Measurements from ENCODE around the gene MNT.

MNT gene

DNA sequence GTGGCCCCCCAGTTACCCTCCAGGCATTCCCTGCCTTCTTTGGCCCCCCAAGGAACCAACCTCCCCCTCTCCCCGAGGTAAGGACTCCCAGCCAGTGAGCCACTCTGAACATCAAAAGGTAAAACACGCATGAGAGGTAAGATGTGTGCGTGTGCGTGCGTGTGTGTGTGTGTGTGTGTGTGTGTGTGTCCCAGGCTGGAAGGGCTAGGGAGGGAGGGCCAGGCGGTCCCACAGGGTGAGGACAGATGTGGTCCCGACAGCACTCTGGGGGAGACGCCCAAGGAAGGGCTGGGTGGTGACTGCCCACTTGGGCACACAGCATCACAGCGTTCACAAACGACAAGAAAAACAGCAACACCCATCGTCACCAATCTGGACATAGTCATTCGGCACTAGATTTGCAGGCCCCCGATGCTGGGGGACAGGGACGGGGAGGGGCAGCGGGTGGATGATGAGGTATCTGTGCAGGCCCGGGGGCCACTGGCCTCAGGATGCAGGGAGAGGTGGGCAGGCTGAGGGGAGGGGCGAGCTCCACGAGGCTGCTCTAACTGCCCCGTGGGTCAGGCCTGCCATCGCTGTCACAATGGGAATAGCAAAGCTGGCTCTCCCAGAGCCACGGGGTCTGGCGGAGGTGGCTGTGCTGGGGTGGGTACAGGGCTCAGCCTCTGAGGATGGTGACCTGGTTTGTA lies 16.3 kb downstream of the MNT start:
- Mint-ChIP-seq H3K9me3 (no peaks in the 10 kb centered on the region), H3K4me3 (no peak overlapping the region), H3K4me1 (peaks cover 5% of the 10 kb centered on the region), H3K27ac (no peak overlapping the region), H3K27me3 (no peaks in the 10 kb centered on the region), H3K36me3 (ENCODE audit: low read depth) (peaks cover 2% of the 10 kb centered on the region)
- DNase-seq (no peak), ATAC-seq (no peak)

DNA sequence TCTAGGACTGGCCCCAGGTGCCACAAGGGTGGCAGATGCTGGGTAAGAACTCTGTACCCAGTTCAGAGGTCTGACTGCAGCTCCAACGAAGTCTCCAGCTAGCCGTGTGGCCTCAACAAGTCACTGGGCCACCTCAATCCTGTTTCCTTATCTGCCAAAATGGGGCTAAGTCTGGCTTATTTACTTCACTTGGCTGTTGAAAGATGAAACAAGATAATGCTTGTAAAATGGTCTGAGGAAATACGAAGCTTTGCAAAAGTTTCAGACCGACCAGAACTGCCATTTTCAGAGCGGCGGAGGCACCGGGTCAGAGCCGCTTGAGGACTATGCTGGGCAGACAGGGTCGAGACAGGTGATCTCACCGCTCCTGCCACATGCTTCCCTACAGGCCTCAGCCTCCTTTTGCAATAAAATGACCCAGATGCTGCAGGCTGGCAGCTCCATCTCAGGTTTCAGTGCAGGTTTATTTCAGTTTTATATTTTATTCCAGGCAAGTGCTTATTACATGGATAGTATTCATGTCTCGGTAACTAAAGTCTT lies 17.2 kb downstream of the MNT start:
- Mint-ChIP-seq H3K36me3 (ENCODE audit: low read depth) (no peaks in the 10 kb centered on the region), H3K4me1 (peaks cover 3% of the 10 kb centered on the region), H3K9me3 (no peaks in the 10 kb centered on the region), H3K4me3 (no peak overlapping the region), H3K27me3 (no peaks in the 10 kb centered on the region), H3K27ac (no peak overlapping the region)
- ATAC-seq (no peak), DNase-seq (no peak)

DNA sequence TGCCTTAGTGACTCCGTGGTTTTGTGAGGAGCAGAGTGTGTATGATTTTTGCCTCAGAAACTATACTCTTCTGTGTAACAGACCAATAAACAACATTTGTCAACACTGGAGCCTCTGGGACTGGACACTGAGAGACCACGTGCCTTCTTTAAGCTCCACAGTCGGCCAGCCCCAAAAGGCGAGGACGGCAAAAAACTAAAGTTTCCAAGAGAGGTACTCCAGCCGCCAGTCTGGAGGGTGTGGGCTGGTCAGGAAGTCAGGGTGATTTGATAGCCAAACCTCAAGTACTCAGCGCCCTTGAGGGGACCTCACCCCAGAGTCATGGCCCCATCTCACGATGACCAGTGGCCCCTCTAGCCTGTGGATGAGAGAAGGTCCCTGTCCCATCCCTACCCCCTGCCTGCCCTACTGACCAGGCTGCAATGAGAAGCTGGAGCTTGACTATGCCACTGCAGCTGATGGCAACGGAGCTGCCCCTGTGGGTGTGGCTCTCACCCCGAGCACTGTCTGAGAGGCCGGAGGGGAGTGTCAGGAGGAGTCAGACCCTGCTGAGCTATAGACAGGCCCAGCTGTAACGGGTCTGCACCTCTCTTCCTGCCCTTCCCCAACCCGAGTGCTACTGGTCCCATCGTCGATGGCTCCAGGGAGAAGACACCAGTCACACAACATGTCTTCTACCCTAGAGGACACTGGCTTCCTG lies 19.8 kb downstream of the MNT start:
- ATAC-seq (no peak), DNase-seq (no peak)
- no peaks in the 10 kb centered on the region for H3K9me3 Mint-ChIP-seq
- no peaks in the 10 kb centered on the region for H3K4me1 Mint-ChIP-seq
- H3K27ac Mint-ChIP-seq: no peak overlapping the region
- no peaks in the 10 kb centered on the region for H3K36me3 Mint-ChIP-seq (ENCODE audit: low read depth)
- no peaks in the 10 kb centered on the region for H3K27me3 Mint-ChIP-seq
- no peak overlapping the region for H3K4me3 Mint-ChIP-seq

DNA sequence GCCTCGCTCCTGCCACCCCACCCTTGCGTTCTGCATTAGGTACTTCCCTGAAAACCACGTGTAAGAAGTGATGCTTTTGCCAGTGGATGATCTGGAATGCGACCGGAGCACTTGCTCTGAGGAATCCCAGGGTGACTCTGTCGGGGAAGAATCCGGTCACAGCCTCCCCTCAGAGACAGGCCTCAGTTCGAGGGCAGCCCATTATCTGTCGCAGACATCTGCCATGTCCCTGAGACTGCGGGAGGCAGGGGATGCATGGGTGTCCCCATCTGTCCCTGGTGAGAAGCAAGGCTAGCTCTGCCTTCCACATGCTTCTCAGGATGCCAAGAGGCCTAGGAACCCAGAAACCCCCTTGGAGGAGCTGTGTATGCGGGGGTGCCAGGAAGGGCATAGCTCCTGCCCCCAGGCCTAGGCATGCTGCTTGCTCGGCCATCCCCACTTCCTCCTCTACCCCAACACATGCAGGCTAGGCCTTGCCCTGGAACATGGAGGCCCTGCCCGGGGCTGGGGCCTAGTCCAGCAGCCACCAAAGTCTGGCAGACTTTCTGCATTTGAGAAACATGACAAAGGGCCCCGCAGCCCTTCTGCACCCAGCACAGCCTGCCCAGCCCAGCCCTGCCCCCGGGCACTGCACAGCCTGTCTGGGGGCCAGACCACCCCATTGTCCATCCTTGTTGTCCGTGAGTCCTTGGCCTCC lies 20.5 kb downstream of the MNT start:
- Mint-ChIP-seq H3K36me3 (ENCODE audit: low read depth) (no peaks in the 10 kb centered on the region), H3K9me3 (no peaks in the 10 kb centered on the region), H3K4me1 (no peaks in the 10 kb centered on the region), H3K27ac (no peak overlapping the region), H3K27me3 (no peaks in the 10 kb centered on the region), H3K4me3 (no peak overlapping the region)
- DNase-seq (no peak), ATAC-seq (no peak)

DNA sequence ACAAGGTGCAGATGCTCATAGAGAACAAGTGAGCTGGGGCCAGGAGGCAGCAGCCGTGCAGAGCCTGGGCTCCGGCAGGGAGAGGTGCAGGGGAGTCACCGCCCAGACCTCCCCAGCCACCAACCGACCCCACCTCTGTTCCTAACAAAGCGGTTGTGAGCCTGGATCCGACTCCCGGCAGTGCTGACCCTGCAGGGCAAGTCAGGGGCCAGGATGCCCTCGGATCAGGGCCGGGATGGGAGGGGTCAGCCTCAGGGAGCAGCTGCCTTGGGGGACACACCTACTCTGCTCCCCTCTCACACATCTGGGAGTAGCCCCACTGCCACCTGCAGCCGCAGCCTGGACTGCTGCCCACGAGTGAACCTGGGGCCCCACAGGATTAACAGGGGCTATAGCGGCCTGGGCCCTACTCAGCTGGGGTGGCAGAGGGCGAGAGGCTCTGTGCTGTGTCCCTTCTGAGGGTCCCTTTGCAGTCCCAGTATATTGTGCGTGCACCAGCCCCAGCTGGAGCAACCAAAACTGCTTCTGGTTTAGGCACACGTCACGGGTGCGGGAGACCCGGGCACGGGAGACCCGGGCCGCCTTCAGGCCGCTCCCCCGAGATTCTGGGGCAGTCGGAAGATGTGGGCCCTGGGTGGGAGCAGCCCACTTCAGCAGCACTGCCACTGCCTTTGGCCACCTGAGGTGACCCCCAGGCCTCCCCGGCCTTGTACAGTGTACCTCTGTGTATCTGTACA lies 21.2 kb downstream of the MNT start:
- H3K27me3 Mint-ChIP-seq: no peaks in the 10 kb centered on the region
- no peaks in the 10 kb centered on the region for H3K4me1 Mint-ChIP-seq
- ATAC-seq (no peak), DNase-seq (no peak)
- no peak overlapping the region for H3K27ac Mint-ChIP-seq
- H3K9me3 Mint-ChIP-seq: no peaks in the 10 kb centered on the region
- H3K4me3 Mint-ChIP-seq: no peak overlapping the region
- H3K36me3 Mint-ChIP-seq (ENCODE audit: low read depth): no peaks in the 10 kb centered on the region

DNA sequence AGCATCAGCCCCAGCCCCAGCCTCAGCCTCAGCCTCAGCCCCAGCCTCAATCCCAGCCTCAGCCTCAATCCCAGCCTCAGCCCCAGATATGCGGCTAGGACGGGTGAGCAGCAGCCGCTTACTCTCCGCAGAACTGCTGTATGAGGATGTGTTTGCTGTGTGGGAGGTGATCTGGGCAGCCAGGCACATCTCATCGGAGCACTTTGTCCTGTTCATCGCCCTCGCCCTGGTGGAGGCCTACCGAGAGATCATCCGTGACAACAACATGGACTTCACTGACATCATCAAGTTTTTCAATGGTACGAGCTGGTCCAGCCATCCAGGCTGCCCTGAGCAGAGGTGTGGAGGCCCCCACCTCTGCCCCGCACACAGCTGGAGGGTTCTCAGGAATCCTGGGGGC lies 22.0 kb downstream of the MNT start:
- Mint-ChIP-seq H3K27me3 (no peaks in the 10 kb centered on the region), H3K36me3 (ENCODE audit: low read depth) (no peaks in the 10 kb centered on the region), H3K9me3 (no peaks in the 10 kb centered on the region), H3K27ac (no peak overlapping the region), H3K4me1 (no peaks in the 10 kb centered on the region), H3K4me3 (no peak overlapping the region)
- no peak for DNase-seq
- no peak for ATAC-seq

DNA sequence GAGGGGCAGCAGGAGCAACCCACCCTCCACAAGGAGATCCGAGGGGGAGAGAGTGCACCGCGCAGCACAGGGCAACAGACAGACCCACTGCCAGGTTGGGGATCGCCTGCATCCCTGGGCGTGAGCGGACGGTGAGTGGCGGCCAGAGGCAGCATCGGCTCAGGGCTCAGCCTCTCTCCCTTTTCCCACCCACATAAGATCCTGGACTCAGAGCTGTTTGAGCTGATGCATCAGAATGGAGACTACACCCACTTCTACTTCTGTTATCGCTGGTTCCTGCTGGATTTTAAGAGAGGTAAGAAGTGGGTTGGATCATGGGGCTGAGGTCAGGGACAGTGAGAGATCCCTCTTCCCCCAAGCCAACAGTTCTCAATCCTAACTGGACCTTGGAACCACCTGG lies 23.2 kb downstream of the MNT start:
- Mint-ChIP-seq H3K4me3 (no peak overlapping the region), H3K9me3 (no peaks in the 10 kb centered on the region), H3K4me1 (no peaks in the 10 kb centered on the region), H3K36me3 (ENCODE audit: low read depth) (no peaks in the 10 kb centered on the region), H3K27me3 (no peaks in the 10 kb centered on the region), H3K27ac (no peak overlapping the region)
- no peak for DNase-seq
- no peak for ATAC-seq

DNA sequence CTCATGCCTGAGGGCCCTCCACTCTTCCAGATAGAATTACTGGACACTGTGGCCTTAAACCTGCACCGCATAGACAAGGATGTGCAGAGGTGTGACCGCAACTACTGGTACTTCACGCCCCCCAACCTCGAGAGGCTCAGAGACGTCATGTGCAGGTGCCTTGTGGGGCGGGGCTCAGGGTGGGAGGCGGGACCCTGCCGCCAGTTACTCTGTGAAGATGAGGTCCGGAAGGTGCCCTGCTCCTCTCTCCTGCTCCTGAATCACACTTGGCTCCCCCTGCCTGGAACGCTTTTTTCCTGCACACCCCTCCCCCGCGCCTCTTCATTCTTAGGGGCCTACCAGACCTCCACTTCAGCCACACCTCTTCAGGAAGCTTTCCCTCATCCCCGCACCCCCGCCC lies 24.8 kb downstream of the MNT start:
- no peak overlapping the region for H3K4me3 Mint-ChIP-seq
- ATAC-seq (no peak), DNase-seq (no peak)
- H3K36me3 Mint-ChIP-seq (ENCODE audit: low read depth): no peaks in the 10 kb centered on the region
- no peak overlapping the region for H3K27ac Mint-ChIP-seq
- no peaks in the 10 kb centered on the region for H3K27me3 Mint-ChIP-seq
- no peaks in the 10 kb centered on the region for H3K4me1 Mint-ChIP-seq
- no peaks in the 10 kb centered on the region for H3K9me3 Mint-ChIP-seq

DNA sequence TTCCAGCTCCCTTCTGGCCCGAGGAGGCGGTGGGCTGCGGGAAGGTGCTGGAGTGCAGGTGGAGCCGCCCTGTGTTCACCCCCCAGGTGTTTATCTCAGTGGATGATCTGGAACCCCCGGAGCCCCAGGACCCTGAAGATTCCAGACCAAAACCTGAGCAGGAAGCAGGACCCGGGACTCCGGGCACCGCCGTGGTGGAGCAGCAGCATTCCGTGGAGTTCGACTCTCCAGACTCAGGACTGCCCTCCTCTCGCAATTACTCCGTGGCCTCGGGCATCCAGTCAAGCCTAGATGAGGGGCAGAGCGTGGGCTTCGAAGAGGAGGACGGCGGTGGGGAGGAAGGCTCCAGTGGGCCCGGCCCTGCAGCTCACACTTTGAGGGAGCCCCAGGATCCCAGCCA lies 25.5 kb downstream of the MNT start:
- Mint-ChIP-seq H3K36me3 (ENCODE audit: low read depth) (no peaks in the 10 kb centered on the region), H3K4me1 (no peaks in the 10 kb centered on the region), H3K9me3 (no peaks in the 10 kb centered on the region), H3K4me3 (no peak overlapping the region), H3K27ac (no peak overlapping the region), H3K27me3 (no peaks in the 10 kb centered on the region)
- ATAC-seq: no peak
- DNase-seq: no peak

DNA sequence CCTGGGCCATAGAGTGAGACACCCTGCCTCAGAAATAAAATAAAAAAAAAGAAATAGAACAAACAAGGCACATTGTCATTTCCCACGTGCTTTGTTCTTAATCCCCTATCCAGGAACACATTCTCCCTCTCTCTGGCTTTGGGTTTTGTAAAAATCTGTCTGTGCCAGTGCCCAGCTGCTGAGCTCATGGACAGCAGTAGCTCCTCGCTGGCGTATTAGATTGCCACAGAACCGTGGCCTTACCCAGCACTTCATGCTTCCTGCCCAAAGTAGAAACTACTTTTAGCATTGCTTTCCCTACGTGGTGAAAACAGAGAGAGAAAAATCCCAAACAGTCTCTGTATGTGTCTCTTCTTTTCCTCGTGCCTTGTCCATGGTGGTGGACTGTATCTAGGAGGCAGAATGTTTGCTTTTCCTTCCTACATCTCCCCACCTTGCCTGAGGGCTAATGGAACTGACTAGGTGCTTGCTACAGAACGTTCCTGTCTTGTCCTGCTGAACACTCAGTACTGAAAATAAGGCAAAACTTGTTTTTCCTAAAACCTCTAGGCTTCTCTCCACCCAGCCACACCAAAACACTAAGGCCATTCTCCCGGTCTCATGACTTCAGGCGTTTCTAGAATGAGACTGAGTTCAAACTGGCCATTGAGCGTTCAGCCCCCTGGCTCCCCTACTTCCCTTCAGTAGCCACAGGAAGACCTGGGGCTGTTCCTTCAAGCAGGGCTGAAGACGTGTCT lies 26.1 kb downstream of the MNT start:
- Mint-ChIP-seq H3K9me3 (no peaks in the 10 kb centered on the region), H3K27me3 (no peaks in the 10 kb centered on the region), H3K27ac (no peak overlapping the region), H3K4me1 (no peaks in the 10 kb centered on the region), H3K4me3 (no peak overlapping the region), H3K36me3 (ENCODE audit: low read depth) (no peaks in the 10 kb centered on the region)
- no peak for DNase-seq
- no peak for ATAC-seq

DNA sequence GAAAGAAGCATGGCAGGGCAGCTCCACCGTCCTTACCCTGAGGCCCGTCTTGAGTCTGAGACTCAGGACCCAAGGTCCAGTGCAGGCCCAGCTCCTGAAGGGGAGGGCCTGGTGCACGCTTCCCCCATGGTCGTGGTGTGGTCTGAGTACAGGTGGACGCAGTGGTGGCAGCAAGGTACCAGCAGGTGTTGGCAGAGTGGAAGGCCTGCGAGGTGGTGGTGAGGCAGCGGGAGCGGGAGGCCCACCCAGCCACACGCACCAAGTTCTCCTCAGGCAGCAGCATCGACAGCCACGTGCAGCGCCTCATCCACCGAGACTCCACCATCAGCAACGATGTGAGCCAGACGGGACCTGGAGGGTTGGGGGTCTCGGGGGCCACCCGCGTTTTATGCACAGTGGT lies 27.7 kb downstream of the MNT start:
- H3K27me3 Mint-ChIP-seq: no peaks in the 10 kb centered on the region
- no peaks in the 10 kb centered on the region for H3K36me3 Mint-ChIP-seq (ENCODE audit: low read depth)
- no peaks in the 10 kb centered on the region for H3K9me3 Mint-ChIP-seq
- no peaks in the 10 kb centered on the region for H3K4me1 Mint-ChIP-seq
- no peak for ATAC-seq
- H3K27ac Mint-ChIP-seq: no peak overlapping the region
- no peak for DNase-seq
- H3K4me3 Mint-ChIP-seq: no peak overlapping the region

DNA sequence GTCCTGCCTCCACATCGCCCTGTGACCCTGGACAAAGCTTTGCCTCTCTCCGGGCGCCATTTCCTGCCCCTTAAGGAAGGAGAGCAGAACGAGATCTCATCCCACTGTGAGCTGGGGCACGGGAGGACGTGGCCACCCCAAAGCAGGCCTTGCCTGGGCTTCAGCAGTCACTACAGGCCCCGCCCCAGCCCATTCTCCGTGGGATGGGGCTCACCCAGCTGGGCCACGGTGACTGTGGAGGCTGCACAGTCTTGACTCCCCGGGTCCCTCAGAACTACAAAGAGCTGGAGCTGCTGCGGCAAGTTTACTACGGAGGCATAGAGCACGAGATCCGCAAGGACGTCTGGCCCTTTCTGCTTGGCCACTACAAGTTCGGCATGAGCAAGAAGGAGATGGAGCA lies 28.2 kb downstream of the MNT start:
- no peak for DNase-seq
- no peak overlapping the region for H3K4me3 Mint-ChIP-seq
- H3K9me3 Mint-ChIP-seq: no peaks in the 10 kb centered on the region
- H3K27me3 Mint-ChIP-seq: no peaks in the 10 kb centered on the region
- ATAC-seq: no peak
- no peaks in the 10 kb centered on the region for H3K4me1 Mint-ChIP-seq
- no peaks in the 10 kb centered on the region for H3K36me3 Mint-ChIP-seq (ENCODE audit: low read depth)
- no peak overlapping the region for H3K27ac Mint-ChIP-seq

DNA sequence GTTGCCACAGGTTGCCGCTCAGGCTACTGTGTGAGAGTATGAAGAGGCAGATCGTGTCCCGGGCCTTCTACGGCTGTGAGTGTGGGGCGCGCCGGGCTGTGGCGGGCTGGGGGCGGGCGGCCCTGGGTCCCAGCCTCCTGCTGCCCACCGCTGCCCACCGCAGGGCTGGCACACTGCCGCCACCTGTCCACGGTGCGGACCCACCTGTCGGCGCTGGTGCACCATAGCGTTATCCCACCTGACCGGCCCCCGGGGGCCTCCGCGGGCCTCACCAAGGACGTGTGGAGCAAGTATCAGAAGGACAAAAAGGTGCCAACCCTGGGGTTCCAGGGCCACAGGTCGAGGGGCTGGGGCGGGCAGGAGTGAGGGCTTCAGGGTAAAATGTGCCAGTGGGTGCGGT lies 28.7 kb downstream of the MNT start:
- Mint-ChIP-seq H3K27ac (no peak overlapping the region), H3K4me3 (no peak overlapping the region), H3K36me3 (ENCODE audit: low read depth) (no peaks in the 10 kb centered on the region), H3K27me3 (no peaks in the 10 kb centered on the region), H3K9me3 (no peaks in the 10 kb centered on the region), H3K4me1 (no peaks in the 10 kb centered on the region)
- ATAC-seq (no peak), DNase-seq (no peak)
